BLaER1 (cell line): Measurements from ENCODE around the gene ANKRD22.

Experiments
- H3K27ac ChIP-seq: shearing (Covaris generic); formaldehyde crosslinking; 2 replicates; pipeline ENCODE4 v1.8.1; 2022
- H3K27me3 ChIP-seq: shearing (Covaris generic); formaldehyde crosslinking; 2 replicates; pipeline ENCODE4 v1.8.1; 2022
- H3K36me3 ChIP-seq: shearing (Covaris generic); formaldehyde crosslinking; 2 replicates; pipeline ENCODE4 v1.8.1; 2022
- H3K4me1 ChIP-seq: shearing (Covaris generic); formaldehyde crosslinking; 2 replicates; pipeline ENCODE4 v1.8.1; 2022
- H3K4me2 ChIP-seq: shearing (Covaris generic); formaldehyde crosslinking; 2 replicates; pipeline ENCODE4 v1.8.1; 2022
- H3K4me3 ChIP-seq: shearing (Covaris generic); formaldehyde crosslinking; 2 replicates; pipeline ENCODE4 v1.8.1; 2022
- H3K9ac ChIP-seq: shearing (Covaris generic); formaldehyde crosslinking; 2 replicates; pipeline ENCODE4 v1.8.1; 2022
- H3K9me3 ChIP-seq: shearing (Covaris generic); formaldehyde crosslinking; 2 replicates; pipeline ENCODE4 v1.8.1; 2022
- H4K20me1 ChIP-seq: shearing (Covaris generic); formaldehyde crosslinking; 2 replicates; pipeline ENCODE4 v1.8.1; 2022
- Cebpa-rat ChIP-seq: shearing (Covaris generic); IDR thresholded peaks from 2 replicates; pipeline ENCODE4 v1.8.1; 2022

ANKRD22 gene

DNA sequence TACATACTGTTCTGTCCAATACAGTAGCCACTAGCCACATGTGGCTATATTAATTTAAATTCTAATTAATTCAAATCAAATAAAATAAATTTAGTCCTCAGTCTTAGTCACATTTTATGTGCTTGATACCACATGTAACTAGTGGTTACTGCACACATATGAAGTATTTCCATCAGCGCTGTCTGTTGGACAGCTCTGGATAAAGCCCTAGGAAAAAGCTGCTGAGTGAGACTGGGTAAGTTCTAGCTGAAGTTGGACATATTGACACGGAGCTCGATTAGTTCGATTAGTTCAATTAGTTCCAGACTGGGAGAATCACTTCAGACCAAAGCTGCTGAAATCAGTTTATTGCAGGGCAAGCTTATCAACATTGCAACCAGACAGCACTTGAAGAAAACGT lies 64.2 kb downstream of the ANKRD22 start:
- no peak for TF ChIP-seq Cebpa-rat
- Histone ChIP-seq H3K27ac (no peak overlapping the region), H4K20me1 (no peaks in the 10 kb centered on the region), H3K4me2 (no peak overlapping the region), H3K36me3 (no peaks in the 10 kb centered on the region), H3K27me3 (no peaks in the 10 kb centered on the region), H3K4me3 (no peak overlapping the region), H3K4me1 (peaks cover 5% of the 10 kb centered on the region), H3K9ac (no peak overlapping the region), H3K9me3 (no peaks in the 10 kb centered on the region)

GRCh38 chr10:88786032-88786770 lies 65.4 kb downstream of the ANKRD22 start:
- Histone ChIP-seq H3K27me3 (no peaks in the 10 kb centered on the region), H3K9ac (no peak overlapping the region), H3K4me1 (peaks cover 5% of the 10 kb centered on the region), H3K36me3 (no peaks in the 10 kb centered on the region), H3K4me3 (no peak overlapping the region), H3K4me2 (no peak overlapping the region), H3K9me3 (no peaks in the 10 kb centered on the region), H3K27ac (no peak overlapping the region), H4K20me1 (no peaks in the 10 kb centered on the region)
- TF ChIP-seq Cebpa-rat = no peak

- no peaks in the 10 kb centered on the region for H3K36me3 ChIP-seq
- H3K27ac ChIP-seq = no peak overlapping the region
- H3K9ac ChIP-seq = no peak overlapping the region
- no peaks in the 10 kb centered on the region for H4K20me1 ChIP-seq
- no peaks in the 10 kb centered on the region for H3K9me3 ChIP-seq
- H3K27me3 ChIP-seq = no peaks in the 10 kb centered on the region
- H3K4me3 ChIP-seq = no peak overlapping the region
- peaks cover 5% of the 10 kb centered on the region for H3K4me1 ChIP-seq
- TF ChIP-seq Cebpa-rat = no peak
- H3K4me2 ChIP-seq = peak overlapping the region; percentile 20; the same call in 1 of the 2 replicates
Observed at GRCh38 chr10:88783724-88784123, 67.9 kb downstream of the ANKRD22 start.

- Histone ChIP-seq H4K20me1 (no peaks in the 10 kb centered on the region), H3K27ac (no peak overlapping the region), H3K9me3 (no peaks in the 10 kb centered on the region), H3K36me3 (no peaks in the 10 kb centered on the region), H3K4me2 (no peak overlapping the region), H3K4me3 (no peak overlapping the region), H3K4me1 (peaks cover 5% of the 10 kb centered on the region), H3K9ac (no peak overlapping the region), H3K27me3 (no peaks in the 10 kb centered on the region)
- no peak for TF ChIP-seq Cebpa-rat
Observed at GRCh38 chr10:88782222-88782621, 69.4 kb downstream of the ANKRD22 start.

GRCh38 chr10:88781206-88781605 lies 70.4 kb downstream of the ANKRD22 start:
- Histone ChIP-seq H3K27me3 (no peaks in the 10 kb centered on the region), H3K9me3 (no peaks in the 10 kb centered on the region), H3K36me3 (no peaks in the 10 kb centered on the region), H3K4me1 (peaks cover 5% of the 10 kb centered on the region), H3K4me3 (no peak overlapping the region), H3K4me2 (no peak overlapping the region), H3K9ac (no peak overlapping the region), H4K20me1 (no peaks in the 10 kb centered on the region), H3K27ac (no peak overlapping the region)
- TF ChIP-seq Cebpa-rat = no peak
